Measurements from ENCODE around the gene SLC9A8.

DNA sequence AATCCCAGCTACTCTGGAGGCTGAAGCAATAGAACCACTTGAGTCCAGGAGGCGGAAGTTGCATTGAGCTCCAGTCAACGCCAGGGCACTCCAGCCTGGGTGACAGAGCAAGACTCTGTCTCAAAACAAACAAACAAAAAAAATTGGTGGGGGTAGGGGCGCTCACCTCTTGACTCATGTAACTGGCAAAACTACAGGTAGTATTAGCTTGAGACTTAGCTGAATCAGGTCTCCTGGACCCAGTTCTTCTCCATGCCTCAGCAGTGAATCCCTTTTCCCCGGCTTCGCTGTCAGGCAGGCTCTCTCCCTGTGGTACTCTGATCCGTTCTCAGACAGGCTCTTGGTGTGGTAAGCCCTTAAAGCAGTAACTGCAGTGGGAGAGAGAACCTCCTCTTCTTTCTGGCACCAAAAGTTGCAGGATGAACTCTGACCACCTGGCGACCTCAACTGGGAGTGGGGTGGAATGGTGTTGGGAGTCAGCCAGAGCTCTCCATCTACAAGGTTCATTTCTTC is 12.9 kb downstream of the SLC9A8 start:
- no peak for TF ChIP-seq GATA3 (IDR thresholded peaks at IDR 0.05; ENCODE audit: low read depth, low read length)
- no peak for TF ChIP-seq GATA2 (IDR thresholded peaks at IDR 0.05; ENCODE audit: low read depth, low read length)

All from SH-SY5Y (cell line).